GF-D8 (cell line): ENCODE measurements around the gene GRIK4.

Experiments used
- DNase-seq: peaks from one replicate; lab custom pipeline; 2025; lab: John Stamatoyannopoulos, UW

The GRIK4 gene

GRCh38 chr11:120814531-120815318 lies 303.2 kb downstream of the GRIK4 start:
- DNase-seq = no peak

- DNase-seq = peak; percentile 66
These were observed 304.0 kb downstream of the GRIK4 start for GRCh38 chr11:120815319-120816100.

- no peak for DNase-seq
These were observed 304.6 kb downstream of the GRIK4 start for GRCh38 chr11:120816176-120816575.

GRCh38 chr11:120816711-120817110 lies 305.2 kb downstream of the GRIK4 start:
- no peak for DNase-seq

- no peak for DNase-seq
These were observed 305.6 kb downstream of the GRIK4 start for GRCh38 chr11:120817158-120817557.

GRCh38 chr11:120818097-120818496 lies 306.5 kb downstream of the GRIK4 start:
- no peak for DNase-seq

GRCh38 chr11:120819003-120819402 lies 307.5 kb downstream of the GRIK4 start:
- DNase-seq = no peak

GRCh38 chr11:120819437-120820365 lies 308.2 kb downstream of the GRIK4 start:
- DNase-seq = no peak

GRCh38 chr11:120823159-120823558 lies 311.6 kb downstream of the GRIK4 start:
- DNase-seq = no peak

- no peak for DNase-seq
These were observed 312.7 kb downstream of the GRIK4 start for GRCh38 chr11:120824242-120824641.

GRCh38 chr11:120827198-120827597 lies 315.6 kb downstream of the GRIK4 start:
- no peak for DNase-seq

- no peak for DNase-seq
These were observed 316.3 kb downstream of the GRIK4 start for GRCh38 chr11:120827820-120828219.

- no peak for DNase-seq
These were observed 317.3 kb downstream of the GRIK4 start for GRCh38 chr11:120828847-120829246.

GRCh38 chr11:120830085-120830620 lies 318.6 kb downstream of the GRIK4 start:
- DNase-seq = no peak

- no peak for DNase-seq
These were observed 321.1 kb downstream of the GRIK4 start for GRCh38 chr11:120832481-120833238.

- DNase-seq = no peak
These were observed 323.2 kb downstream of the GRIK4 start for GRCh38 chr11:120834686-120835210.

GRCh38 chr11:120835601-120836228 lies 324.2 kb downstream of the GRIK4 start:
- no peak for DNase-seq

GRCh38 chr11:120837696-120838095 lies 326.1 kb downstream of the GRIK4 start:
- no peak for DNase-seq

- no peak for DNase-seq
These were observed 327.7 kb downstream of the GRIK4 start for GRCh38 chr11:120839201-120839600.

GRCh38 chr11:120839846-120840402 lies 328.4 kb downstream of the GRIK4 start:
- no peak for DNase-seq
